DMS79 treated with DMSO at 0.1 percent for 48 hours (cell line): Measurements from ENCODE around the gene FAM177A1.
"Not testable (repeated sequence)": the region's sequence is repeated elsewhere in the genome, so short reads cannot be mapped to it uniquely, and the experiment has no call there.

Experiments
- DNase-seq: peaks from one replicate; lab custom pipeline; 2025; lab: John Stamatoyannopoulos, UW

The FAM177A1 gene

DNA sequence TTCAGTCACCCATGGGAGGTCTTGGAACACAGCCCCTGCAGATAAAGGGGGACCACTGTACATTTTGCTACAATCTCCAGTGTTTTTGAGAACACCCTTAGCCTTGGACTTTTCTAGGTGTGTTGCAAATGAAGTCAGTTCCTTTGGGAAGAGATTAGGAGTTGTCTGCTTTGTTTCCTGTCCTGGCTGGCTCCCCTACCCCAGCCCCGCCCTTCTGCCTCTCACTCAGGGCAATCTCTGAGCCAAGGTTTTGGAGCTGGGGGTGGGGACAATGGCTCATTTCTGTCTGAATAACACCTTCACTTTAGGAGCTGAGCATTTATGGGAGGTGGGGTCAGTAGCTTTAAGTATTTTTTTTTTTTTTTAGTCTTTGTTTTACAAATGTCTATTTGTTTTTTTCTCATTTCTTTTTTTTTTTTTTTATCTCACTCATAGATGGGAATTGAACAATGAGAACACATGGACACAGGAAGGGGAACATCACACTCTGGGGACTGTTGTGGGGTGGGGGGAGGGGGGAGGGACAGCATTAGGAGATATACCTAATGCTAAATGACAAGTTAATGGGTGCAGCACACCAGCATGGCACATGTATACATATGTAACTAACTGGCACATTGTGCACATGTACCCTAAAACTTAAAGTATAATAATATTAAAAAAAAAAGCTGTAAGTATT is 15.2 kb downstream of the FAM177A1 start:
- not testable (repeated sequence) for DNase-seq

DNA sequence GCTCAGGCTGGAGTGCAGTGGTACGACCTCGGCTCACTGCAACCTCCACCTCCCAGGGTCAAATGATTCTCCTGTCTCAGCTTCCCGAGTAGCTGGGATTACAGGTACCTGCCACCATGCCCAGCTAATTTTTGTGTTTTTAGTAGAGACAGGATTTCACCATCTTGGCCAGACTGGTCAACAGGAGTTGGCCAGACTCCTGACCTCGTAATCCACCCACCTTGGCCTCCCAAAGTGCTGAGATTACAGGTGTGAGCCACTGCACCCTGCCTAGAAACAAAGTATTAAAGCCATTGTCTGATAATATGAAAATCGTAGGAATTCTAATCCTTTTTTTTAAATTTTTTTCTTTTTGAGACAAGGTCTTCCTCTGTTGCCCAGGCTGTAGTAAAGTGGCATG is 19.7 kb downstream of the FAM177A1 start:
- not testable (repeated sequence) for DNase-seq

DNA sequence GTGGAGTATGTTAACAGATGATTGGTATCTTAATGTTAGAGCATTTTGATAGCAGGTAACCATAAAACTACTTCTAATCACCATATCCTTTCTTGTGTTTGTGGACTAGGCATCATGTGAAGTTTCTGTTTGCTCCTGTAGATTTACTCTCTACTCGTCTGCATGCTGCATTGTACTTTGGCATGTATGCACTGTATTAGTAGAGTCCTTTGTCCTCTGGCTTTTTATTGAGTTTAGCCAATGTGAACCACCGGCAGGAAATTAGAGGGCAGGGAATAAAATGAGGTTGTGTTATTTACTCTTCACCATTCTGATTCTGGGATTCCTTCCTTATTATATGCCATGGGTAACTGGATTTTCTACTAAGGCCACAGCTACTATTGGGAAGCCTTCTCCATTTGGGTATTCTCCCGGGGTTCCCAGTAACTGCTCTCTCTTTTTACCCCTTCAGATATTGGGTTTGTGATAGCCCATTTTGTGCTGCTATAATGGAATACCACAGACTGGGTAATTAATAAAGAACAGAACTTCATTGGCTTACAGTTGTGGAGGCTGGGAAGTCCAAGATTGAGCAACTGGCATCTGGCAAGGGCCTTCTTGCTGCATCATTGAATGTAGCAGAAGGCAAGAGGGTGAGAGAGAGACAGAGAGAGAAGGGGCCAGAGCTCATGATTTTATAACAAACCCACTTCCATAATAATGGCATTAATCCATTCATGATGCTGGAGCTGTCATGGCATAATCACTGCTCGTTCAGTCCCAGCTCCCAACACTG is 22.4 kb downstream of the FAM177A1 start:
- no peak for DNase-seq

DNA sequence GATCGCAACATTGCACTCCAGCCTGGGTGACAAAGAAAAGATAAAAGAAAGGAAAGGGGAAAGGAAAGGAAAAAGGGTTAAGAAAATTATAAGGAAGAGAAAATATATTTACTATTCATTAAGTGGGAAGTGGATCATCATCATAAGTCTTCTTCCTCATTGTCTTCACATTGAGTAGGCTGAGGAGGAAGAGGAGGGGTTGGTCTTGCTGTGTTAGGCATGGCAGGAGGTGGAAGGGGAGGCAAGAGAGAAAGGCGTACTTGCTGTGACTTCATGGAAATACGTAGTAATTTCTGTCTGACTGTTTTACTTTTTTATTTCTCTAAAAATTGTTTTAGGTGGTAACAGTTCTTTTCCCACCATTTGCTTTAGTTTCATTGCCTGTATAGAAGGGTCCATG is 26.2 kb downstream of the FAM177A1 start:
- no peak for DNase-seq

DNA sequence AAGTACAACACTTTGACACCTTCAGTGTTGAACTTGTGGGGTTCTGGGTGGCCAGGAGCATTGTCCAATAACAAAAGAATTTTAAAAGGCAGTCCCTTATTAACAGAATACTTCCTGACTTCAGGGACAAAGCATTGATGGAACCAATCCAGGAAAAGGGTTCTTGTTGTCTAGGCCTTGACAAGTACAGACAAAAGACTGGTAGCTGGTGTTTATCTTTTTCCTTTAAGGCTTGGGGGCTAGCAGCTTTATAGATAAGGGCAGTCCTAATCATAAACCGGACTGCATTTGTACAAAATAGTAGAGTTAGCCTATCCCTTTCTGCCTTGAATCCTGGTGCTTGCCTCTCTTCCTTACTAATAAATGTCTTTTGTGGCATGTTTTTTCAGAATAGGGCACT is 27.4 kb downstream of the FAM177A1 start:
- DNase-seq = no peak

DNA sequence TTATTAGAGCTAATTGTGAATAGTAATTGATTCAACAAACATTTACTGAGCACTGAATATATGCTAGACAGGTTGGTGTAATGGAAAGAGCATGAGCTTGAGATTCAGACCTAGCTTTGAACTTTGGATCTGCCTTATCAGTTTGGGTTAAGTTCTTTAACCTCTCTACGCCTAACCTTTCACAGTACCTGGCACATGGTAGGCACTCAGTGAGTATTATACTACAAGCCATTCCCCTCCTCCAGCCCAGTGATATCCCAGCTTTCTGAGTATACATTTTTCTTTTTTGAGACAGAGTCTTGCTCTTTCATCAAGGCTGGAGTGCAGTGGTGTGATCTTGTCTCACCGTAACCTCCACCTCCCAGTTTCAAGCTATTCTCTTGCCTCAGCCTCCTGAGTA is 32.0 kb downstream of the FAM177A1 start:
- no peak for DNase-seq

DNA sequence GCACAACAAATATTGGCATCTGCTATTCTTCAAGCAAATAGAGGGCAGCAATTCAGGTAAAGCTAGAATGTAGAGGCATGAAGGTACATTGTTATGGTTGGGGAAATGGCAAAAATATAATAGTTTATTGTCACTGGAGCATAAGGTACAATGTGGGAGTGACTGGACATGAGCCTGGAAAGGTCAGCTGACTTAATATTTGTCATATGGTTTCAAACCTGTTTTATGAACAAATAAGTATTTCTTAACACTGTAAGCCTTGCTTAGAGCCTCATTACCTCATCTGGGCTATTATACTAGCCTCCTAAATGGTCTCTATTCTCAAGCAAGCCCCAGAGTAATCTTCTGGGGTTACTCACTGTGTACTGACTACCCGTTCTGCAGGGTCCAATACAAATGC is 33.7 kb downstream of the FAM177A1 start:
- DNase-seq = no peak

DNA sequence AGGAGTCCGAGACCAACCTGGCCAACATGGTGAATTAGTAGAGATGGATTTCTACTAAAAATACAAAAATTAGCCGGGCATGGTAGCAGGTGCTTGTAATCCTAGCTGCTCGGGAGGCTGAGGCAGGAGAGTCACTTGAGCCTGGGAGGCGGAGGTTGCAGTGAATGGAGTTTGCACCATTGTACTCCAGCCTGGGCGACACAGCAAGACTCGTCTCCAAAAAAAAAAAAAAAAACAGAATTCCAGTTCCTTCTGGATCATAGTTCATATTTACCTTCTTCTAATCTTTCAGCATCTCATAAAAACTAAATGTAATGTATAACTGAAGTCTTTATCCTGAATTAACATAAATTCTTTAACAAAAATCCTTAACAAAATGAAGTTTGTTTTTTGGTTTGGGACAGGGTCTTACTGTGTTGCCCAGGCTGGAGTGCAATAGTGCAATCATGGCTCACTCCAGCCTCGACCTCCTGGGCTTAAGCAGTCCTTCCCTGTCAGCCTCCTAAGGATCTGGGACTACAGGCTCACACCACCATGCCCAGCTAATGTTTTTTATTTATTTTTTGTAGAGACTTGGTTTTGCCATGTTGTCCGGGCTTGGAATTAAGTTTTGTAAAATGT is 37.6 kb downstream of the FAM177A1 start:
- no peak for DNase-seq

DNA sequence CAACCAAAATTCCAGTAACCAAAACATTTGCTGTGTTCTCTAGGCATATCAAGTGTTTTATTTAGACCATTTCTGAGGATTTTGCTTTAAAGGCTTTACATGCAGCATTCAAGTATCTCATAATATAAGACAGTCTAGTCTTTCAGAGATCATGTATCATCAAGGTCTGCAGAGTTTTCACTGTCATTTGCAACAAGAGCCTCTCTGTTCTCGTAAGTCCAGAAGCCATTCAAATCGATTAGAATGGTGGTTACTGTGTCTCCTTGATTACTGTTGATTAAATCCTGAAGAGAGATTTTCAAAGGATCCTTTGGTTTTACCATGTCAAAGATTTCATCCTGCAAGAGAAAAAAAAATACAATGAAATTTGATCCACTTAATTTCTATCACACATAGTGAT is 39.4 kb downstream of the FAM177A1 start:
- no peak for DNase-seq

DNA sequence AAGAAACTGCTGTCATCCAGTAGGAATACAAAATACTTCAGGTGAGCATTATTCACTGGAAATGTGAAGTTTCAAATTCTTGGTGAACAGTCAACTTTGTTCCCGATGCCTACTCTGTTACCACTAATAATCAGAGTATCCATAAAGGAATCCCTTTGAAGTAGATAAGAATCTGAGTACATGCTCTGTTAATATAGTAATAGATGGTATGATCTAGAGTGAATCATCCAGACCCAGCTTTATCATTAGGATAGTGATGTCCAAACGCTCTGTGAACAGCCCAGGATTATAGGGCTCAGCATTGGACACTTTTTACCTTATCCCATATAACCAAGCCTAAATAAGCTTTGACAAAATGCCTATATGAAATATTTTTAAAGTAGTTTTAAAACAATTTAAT is 42.4 kb downstream of the FAM177A1 start:
- no peak for DNase-seq

DNA sequence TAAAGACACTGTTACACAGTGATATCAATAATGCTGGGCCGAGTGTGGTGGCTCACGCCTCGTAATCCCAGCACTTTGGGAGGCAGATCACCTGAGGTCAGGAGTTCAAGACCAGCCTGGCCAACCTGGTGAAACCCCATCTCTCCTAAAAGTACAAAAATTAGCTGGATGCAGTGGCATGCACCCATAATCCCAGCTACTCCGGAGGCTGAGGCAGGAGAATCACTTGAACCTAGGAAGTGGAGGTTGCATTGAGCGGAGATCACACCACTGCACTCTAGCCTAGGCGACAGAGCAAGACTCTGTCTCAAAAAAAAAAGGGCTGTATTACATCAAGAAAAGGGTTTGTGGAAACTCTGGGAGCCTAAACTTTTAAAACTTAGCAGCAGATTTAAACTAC is 48.6 kb downstream of the FAM177A1 start:
- not testable (repeated sequence) for DNase-seq

DNA sequence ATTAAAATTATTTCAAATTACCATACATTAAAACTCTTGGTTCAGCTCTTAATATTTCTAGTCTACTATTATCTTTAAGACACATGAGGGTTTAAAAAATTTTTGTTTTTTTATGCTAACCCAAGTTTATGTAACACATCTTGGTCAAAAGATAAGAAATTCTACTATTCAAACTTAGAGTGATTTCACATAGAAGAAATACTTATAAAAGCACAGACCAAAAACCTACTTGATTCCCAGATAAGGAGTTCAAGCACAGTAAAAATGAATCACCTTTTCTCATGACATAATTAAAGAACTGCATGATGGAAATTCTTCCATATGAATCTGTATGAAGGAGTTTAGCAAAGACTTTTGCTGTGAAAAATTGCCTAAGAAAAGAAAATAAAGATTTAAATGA is 61.8 kb downstream of the FAM177A1 start:
- DNase-seq = no peak

DNA sequence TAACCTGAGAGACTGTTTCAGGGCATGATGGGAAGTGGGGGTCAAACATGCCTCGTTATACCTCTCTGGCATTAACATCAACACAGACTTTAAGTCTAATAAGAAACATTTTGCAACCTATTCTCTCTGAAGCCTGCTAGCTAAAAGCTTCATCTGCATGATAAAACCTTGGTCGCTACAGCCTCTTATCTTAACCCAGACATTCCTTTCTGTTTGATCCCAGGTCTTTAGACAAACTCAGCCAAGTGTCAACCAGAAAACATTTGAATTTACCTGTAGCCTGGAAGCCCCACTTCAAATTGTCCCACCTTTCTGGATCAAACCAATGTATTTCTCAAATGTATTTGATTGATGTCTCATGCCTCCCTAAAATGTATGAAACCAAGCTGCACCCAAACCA is 66.6 kb downstream of the FAM177A1 start:
- DNase-seq = no peak

DNA sequence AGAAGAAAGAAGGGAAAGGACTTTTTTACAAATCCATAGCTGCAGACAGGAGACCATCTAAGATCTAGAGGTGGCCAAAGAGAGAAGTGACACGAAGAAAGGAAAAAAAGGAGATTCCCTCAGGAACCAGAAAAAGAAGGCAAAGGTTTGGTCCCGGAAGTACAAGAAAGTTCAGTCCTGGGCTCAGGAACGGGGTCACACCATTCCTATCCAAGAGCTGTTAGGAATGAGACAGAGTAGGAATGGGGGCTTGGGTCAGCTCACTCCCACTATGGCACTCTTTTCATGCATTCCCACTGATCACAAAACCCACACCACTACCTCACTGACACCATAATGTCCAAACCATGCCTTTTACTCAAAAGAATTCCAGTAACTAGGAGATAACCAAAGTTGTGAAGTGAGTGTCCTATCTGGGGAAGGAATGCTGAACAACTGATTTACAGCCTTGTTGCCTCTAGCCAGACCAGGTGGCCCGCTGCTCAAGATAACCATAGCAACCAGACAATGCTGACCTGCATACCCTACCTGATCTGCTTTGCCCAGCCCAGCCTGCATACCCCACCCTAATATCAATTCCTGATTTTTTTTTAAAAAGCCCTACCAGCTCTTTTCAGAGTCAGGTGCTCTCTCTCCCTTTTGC is 67.4 kb downstream of the FAM177A1 start:
- DNase-seq = no peak

DNA sequence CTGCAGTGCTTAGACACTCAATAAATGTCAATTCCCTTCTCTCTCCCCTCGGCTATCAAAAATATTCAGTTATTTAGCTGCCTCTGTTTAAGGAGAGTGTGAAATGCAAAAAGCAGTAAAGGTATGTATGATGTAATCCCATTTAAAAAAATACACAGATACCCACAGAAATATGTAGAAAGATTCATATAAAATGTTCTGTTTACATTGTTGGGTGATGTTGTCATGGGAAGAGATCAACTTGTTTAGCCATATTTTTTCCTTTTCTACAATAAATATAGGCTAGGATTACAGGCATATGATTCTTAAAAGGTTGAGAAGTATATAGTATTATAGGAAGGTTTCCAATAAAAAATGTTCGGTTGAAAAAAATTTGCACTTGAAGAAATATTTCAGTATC is 68.0 kb downstream of the FAM177A1 start:
- DNase-seq = no peak

DNA sequence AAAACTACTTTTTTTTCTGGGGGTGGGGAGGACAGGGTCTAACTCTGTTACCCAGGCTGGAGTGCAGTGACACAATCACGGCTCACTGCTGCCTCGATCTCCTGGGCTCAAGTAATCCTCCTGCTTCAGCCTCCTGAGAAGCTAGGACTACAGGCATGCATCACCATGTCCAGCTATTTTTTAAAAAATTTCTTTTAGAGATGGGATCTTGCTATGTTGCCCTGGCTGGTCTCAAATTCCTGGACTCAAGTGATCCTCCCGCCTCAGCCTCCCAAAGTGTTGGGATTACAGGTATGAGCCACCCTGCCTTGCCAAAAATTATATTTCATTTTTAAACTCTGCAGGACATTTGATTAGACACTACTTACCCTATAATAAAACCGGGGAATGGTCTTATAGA is 70.2 kb downstream of the FAM177A1 start:
- DNase-seq = no peak

DNA sequence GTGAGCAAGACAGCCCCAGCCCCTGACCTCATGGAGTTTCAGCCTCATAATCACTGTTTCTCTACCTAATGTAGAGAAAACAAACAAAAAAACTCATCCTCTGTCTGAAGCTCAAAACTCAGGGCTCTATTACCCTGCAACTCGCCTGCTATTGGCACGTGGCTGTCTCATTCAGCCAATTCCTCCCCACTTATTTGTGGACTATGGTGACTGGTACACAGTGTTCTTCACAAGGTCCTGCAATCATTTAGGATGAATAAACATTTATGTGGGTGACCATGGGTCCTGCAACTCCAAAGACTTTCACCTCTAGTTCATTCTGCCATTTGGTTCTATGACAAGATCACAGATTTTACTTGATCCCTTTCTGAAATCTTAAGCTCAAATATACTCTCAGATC is 71.0 kb downstream of the FAM177A1 start:
- DNase-seq = no peak

DNA sequence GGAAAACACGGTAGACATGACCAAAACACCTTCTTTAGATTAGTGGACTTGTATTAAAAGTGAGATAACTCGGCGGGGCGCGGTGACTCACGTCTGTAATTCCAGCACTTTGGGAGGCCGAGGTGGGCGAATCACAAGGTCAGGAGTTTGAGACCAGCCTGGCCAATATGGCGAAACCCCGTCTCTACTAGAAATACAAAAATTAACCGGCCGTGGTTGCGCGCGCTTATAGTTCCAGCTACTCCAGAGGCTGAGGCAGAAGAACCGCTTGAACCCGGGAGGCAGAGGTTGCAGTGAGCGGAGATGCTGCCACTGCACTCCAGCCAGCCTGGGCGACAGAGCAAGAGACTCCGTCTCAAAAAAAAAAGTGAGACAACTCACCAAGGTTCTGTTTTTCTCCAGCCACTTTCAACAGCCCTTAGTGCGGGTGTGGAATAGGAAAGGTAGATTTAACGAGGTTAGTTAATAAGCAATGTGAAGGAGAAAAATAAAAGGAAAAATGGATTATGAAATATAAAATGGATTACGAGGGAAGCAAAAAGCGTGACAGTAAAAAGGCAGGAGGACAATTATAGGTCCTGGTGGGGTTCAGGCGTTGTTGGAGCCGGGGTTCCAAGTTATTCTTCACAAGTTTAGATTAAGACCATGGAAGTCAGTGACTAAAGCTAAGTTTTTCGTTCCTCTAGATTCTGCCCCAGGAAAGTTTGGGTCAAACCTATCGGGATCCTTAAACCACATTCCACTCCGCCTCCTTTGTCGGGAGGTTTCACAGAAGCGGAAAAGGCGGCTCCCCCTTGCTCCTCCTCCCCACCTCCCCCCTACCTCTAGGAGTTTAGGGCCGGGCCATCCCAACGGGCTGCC is 75.2 kb downstream of the FAM177A1 start:
- DNase-seq = peak; percentile 96

DNA sequence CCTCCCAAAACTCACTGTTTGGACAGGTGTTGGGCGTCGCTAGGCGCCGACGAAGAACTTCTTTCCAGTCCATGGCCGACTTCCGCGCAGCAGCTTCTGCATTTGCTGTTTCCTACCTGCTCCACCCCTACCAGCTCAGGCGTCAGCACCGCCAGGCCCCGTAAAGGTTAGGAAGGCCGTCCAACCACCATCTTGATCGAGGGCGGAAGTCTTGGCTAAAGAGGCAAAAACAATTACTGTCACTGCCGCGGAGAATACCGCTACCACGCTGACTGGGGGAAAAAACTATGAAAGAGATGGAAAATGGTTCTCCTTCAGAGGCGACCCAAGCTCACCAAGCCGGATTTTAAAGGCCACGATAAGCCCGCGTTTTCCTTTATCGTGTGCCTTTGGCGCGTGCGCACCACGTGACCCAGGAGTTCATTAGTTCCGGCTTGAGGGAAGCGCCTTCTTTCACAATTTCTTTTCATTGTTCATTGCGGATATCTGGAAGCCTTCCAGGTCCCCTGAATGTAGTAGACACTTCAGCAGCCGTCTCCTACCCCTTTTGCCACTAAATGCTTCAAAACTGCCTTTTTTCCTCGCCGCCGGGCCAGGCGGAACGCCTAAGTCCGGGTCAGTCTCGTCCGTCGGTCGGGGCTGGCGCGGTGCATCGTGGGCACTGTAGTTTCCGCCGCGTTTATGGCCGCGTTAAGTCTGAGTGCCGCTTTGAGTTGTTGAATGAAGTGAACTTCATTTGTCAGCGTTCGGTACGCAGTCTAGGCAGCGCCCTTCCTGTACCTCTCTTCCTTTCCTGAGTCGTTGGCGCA is 76.0 kb downstream of the FAM177A1 start, which contains the start of the genes PPP2R3C and PRORP:
PPP2R3C (minus strand) TSS at position 104 of the 809 bp plus-strand sequence; CDS start at position 73, 31 bp downstream.
PRORP (plus strand) TSS at position 666 of the 809 bp plus-strand sequence. CDS start 694 bp downstream, outside the sequence.
- peak; percentile 100 for DNase-seq

DNA sequence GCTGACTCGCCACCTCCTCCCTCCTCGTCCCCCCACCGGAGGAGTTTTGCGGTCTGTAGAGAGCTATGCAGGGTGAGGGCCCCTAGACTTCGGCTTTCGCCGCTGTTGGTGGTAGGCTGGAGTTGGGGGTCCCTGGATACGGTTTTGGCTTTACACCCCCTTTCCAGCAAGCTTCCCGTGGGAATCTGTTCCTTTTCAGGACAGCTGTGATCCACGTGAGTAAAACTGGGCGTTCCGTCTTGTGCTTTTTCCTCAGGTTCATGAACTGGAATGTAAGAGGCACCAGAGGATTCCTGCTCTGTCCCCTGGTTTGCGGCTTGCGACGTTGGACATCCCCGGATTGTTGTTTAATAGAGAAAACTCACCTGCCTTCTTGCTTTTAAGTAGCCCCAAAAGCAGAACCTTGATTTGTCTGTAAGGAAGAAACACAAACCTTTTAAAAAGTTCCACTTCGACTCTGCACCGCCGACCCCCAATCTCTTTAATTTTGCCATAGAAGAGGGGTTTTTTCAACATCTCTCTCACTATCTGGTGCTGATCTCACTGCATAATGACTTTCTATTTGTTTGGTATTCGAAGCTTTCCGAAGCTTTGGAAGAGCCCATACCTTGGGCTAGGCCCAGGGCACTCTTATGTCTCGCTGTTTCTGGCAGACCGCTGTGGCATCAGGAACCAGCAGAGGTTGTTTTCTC is 76.8 kb downstream of the FAM177A1 start:
- peak; percentile 87 for DNase-seq
